ENCODE results near the gene CFAP99. TPM values are rescaled to one million over a fixed set of nuclear protein-coding genes. Genes with fewer than 3 reads are reported as not detected.
A peak's percentile ranks its signal among the peaks of the same experiment; 100 is the strongest.

Gene CFAP99
- total and polyA plus RNA-seq, 9 of the 15 experiments (the other 6 are each of a cell fraction or from before 2014, with no cell fraction given): 0.07 to 0.18 (median 0.09) TPM; not detected in 6

GRCh38 chr4:2418650-2419571 is at the start of gene CFAP99 (continued):
- TF ChIP-seq THRAP3 (IDR thresholded peaks at IDR 0.05; ENCODE audit: borderline replicate concordance): no peak
- TF ChIP-seq SNIP1 (IDR thresholded peaks at IDR 0.05; ENCODE audit: low read depth): no peak
- TF ChIP-seq CTCFL (IDR thresholded peaks at IDR 0.05; ENCODE audit: borderline replicate concordance, insufficient read depth, low read depth, low read length, poor library complexity, severe bottlenecking): peak; percentile 47
- TF ChIP-seq MGA (IDR thresholded peaks at IDR 0.05): peak; percentile 51
- peak; percentile 83 for TF ChIP-seq CREB3L1 (IDR thresholded peaks at IDR 0.05; ENCODE audit: borderline replicate concordance, low read depth)
- no peak for TF ChIP-seq ZNF717 (CRISPR knock-in tag; IDR thresholded peaks at IDR 0.05)
- TF ChIP-seq CTCF (IDR thresholded peaks at IDR 0.05 in 2 of 3, conservative IDR thresholded peaks at IDR 0.05 in 1 of 3; ENCODE audit: insufficient read depth in 2 of 3, low read depth in 1 of 3, low read length in 3 of 3): peak; percentile 19 to 37 (median 23); a peak in 4 of 6 replicates
- peak in 1 of 2 experiments; percentile 41; a peak in 1 of 4 replicates for TF ChIP-seq TBL1XR1 (IDR thresholded peaks at IDR 0.05; ENCODE audit: low read length in 2 of 2)

Measured in K562 (cell line).